GM12878 (cell line): ENCODE results near the gene PCDHA10. TPM values are rescaled to one million over a fixed set of nuclear protein-coding genes. Genes with fewer than 3 reads are reported as not detected.

ENCODE experiments used
- ATAC-seq: fragments of 200-7000 bp; cut with Tn5 transposase; 3 replicates; pipeline ENCODE4 v1.9.1; 2020; ENCODE audit warnings: mild to moderate bottlenecking, moderate library complexity
- BruUV-seq: library from RNA; stranded (reverse); fragments of 400-500 nt; replicated peaks from 2 replicates; lab custom pipeline; 2021; lab: Mats Ljungman, UMichigan
- CTCF ChIA-PET: fragments of 300-600 bp; sonication (Branson Sonifier 250); formaldehyde crosslinking; extraction: SDS; loops from one replicate; lab custom pipeline; 2021; ENCODE audit warnings: inconsistent platforms; lab: Yijun Ruan, JAX
- POLR2A ChIA-PET: fragments of 350-600 bp; formaldehyde crosslinking; extraction: SDS; loops from one replicate; lab custom pipeline; 2021; ENCODE audit warnings: inconsistent platforms; lab: Charles Lee
- RAD21 ChIA-PET: fragments of 300-600 bp; sonication (Branson Sonifier 250); formaldehyde crosslinking; loops from one replicate; lab custom pipeline; 2023; ENCODE audit warnings: antibody characterized with exemption; ENCODE audit not compliant: unreplicated experiment; lab: Charles Lee
- SMC1A ChIA-PET: fragments of 300-600 bp; sonication (Branson Sonifier 250); formaldehyde crosslinking; loops from one replicate; lab custom pipeline; 2023; ENCODE audit not compliant: unreplicated experiment, uncharacterized antibody; lab: Charles Lee
- DNase-seq: peaks from one replicate; pipeline ENCODE4 v3.0.0-alpha.2; 2011; ENCODE audit warnings: low read depth, low spot score
- FAIRE-seq: peaks from 3 replicates; lab custom pipeline; 2011; peaks lifted over from hg19 to GRCh38; lab: Jason Lieb, UNC
- H2AFZ ChIP-seq: 2 replicates; pipeline ENCODE4 v1.6.0; 2011; ENCODE audit warnings: low read depth, low read length, control low read depth; ENCODE audit not compliant: control insufficient read depth
- H3K27ac ChIP-seq: 2 replicates; pipeline ENCODE4 v1.5.1; 2011; ENCODE audit warnings: control low read depth; ENCODE audit not compliant: control insufficient read depth, insufficient read depth
- H3K27me3 ChIP-seq, 2 experiments: replicated peaks in 1 of 2; 2 replicates each; pipeline versions ENCODE4 v1.6.0 to v1.6.1; 2011; ENCODE audit warnings: low read length in 1 of 2; ENCODE audit not compliant: control insufficient read depth in 2 of 2, insufficient read depth in 2 of 2
- H3K36me3 ChIP-seq, 2 experiments: 2 replicates each; pipeline ENCODE4 v1.5.1; 2011; ENCODE audit warnings: low read length in 1 of 2; ENCODE audit not compliant: control insufficient read depth in 2 of 2, insufficient read depth in 2 of 2
- H3K4me1 ChIP-seq: 2 replicates; pipeline ENCODE4 v1.6.1; 2011; ENCODE audit warnings: mild to moderate bottlenecking, low read length, moderate library complexity, mixed read lengths; ENCODE audit not compliant: control insufficient read depth, insufficient read depth
- H3K4me2 ChIP-seq: 2 replicates; pipeline ENCODE4 v1.6.0; 2011; ENCODE audit warnings: control low read depth; ENCODE audit not compliant: control insufficient read depth, insufficient read depth
- H3K4me3 ChIP-seq: fragments of 200-600 bp; sonication (generic); 2 replicates; pipeline ENCODE4 v1.5.1; 2016
- H3K79me2 ChIP-seq: 2 replicates; pipeline ENCODE4 v1.6.0; 2011; ENCODE audit warnings: low read length; ENCODE audit not compliant: control insufficient read depth, insufficient read depth
- H3K9ac ChIP-seq: 2 replicates; pipeline ENCODE4 v1.8.0; 2011; ENCODE audit warnings: low read length, control low read depth, mixed read lengths; ENCODE audit not compliant: control insufficient read depth, insufficient read depth
- H3K9me3 ChIP-seq: replicated peaks from 3 replicates; pipeline ENCODE4 v1.5.1; 2011; ENCODE audit warnings: mild to moderate bottlenecking, low read length; ENCODE audit not compliant: control insufficient read depth, insufficient read depth
- H4K20me1 ChIP-seq: 2 replicates; pipeline ENCODE4 v1.6.0; 2011; ENCODE audit not compliant: control insufficient read depth, insufficient read depth
- HCFC1 ChIP-seq: fragments of 150-350 bp; IDR thresholded peaks from 2 replicates; pipeline ENCODE4 v1.6.1; 2014; ENCODE audit warnings: low read length
- ZNF207 ChIP-seq: fragments of 450-650 bp; IDR thresholded peaks from 2 replicates; pipeline ENCODE4 v1.6.1; 2014; ENCODE audit warnings: antibody characterized with exemption, mild to moderate bottlenecking, borderline replicate concordance
- WGBS: methylation state at CpG from one replicate; pipeline ENCODE4 v1.1.6; 2016; ENCODE audit warnings: low lambda C conversion rate; ENCODE audit not compliant: insufficient replicate concordance, insufficient coverage; ENCODE audit errors: missing lambda C conversion rate; 5-methylcytosine and 5-hydroxymethylcytosine counted together
- in situ Hi-C: fragments of 300-500 bp; cut with MboI; formaldehyde crosslinking; loops from 9 replicates; pipeline ENCODE4 v1.14.3; 2018; ENCODE audit warnings: mixed read lengths
- intact Hi-C: fragments of 100-400 bp; cut with micrococcal nuclease; formaldehyde crosslinking; loops from one replicate; pipeline ENCODE4 v1.14.2; 2022; ENCODE audit not compliant: unreplicated experiment
- polyA plus RNA-seq, 11 experiments: library from polyadenylated mRNA; depleted of rRNA in 4 of 11; unstranded in 6 of 11; stranded (reverse) in 5 of 11; fragments of >200 nt; fragmentation: Nextera tagmentation in 4 of 11; fragmentation: Illumina TruSeq in 1 of 11; extraction: Ambion mirVana in 4 of 11; extraction: Trizol in 1 of 11; gene quantifications; 1 replicate in 1 of 11; 2 replicates in 10 of 11; pipeline versions ENCODE4 v1.2.1 to v1.2.3, GENCODE V29; 2011 to 2016; ENCODE audit warnings: inconsistent platforms in 2 of 11, missing spikeins in 2 of 11, low read depth in 1 of 11
- total RNA-seq, 4 experiments: library from RNA; depleted of rRNA in 3 of 4; stranded (reverse); fragments of >200 nt in 3 of 4; fragmentation: Illumina TruSeq in 1 of 4; extraction: Trizol in 1 of 4; gene quantifications; 2 replicates each; pipeline versions ENCODE4 v1.2.1 to v1.2.3, GENCODE V29; 2013 to 2021
- TF ChIP-seq, protein P1 (sequence below), 3 experiments: IDR thresholded peaks in 2 of 3; conservative IDR thresholded peaks in 1 of 3; 2 replicates each; pipeline ENCODE4 v1.5.1; 2011; ENCODE audit warnings: low read depth in 3 of 3, low read length in 3 of 3, mild to moderate bottlenecking in 3 of 3, control low read depth in 2 of 3, moderate library complexity in 2 of 3, inconsistent platforms in 1 of 3, mixed read lengths in 1 of 3; ENCODE audit not compliant: control insufficient read depth in 2 of 3, insufficient read depth in 1 of 3; ENCODE audit errors: extremely low read depth in 1 of 3

The PCDHA10 gene
- total and polyA plus RNA-seq, 10 of the 15 experiments (the other 5 are each of a cell fraction or from before 2014, with no cell fraction given) = 0.01 to 0.06 (median 0.03) TPM; not detected in 5

DNA sequence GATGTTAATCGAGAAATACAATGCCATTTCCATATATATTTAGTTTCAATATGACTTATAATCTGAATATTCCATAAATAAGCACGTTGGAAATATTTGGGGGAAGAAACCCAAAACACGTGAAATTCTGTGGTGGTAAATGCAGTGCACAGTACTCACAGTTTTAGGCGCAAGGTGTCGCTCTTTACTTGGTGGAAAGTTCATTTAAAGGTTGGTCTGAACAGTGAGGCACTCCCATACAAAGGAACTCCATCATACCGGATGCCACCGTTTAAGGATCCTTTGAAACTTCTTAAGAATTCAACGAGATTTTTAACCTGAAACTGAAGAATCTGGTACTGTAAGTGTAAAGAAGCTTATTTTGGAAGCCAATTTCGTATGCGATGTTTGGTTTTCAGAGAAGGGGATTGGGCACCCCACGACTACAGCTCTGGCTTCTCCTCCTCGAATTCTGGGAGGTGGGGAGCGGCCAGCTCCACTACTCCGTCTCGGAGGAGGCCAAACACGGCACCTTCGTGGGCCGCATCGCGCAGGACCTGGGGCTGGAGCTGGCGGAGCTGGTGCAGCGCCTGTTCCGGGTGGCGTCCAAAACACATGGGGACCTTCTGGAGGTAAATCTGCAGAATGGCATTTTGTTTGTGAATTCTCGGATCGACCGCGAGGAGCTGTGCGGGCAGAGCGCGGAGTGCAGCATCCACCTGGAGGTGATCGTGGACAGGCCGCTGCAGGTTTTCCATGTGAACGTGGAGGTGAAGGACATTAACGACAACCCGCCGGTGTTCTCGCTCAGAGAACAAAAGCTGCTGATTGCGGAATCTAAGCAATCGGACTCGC lies 13.2 kb downstream of the PCDHA10 start, which contains the start of gene PCDHA11:
Gene PCDHA11 (plus strand): TSS at position 237 of the 834 bp plus-strand sequence. CDS start 147 bp downstream, at position 384.
- no peaks in the 10 kb centered on the region for H3K27me3 ChIP-seq
- in situ Hi-C loops = no loop called here
- H3K4me3 ChIP-seq = no peak within 1 kb of the TSS
- intact Hi-C loops = no loop called here
- CTCF ChIA-PET = interaction anchor here (0.6 to 0.9 kb wide), 3 partner anchors 8 to 680 kb away, joined by 3 to 4 read pairs (median 4); no protein-coding TSS in a partner anchor
- H4K20me1 ChIP-seq = no peaks in the 10 kb centered on the region
- TF ChIP-seq HCFC1 (no peak), ZNF207 (no peak)
- TF ChIP-seq, protein P1, sequence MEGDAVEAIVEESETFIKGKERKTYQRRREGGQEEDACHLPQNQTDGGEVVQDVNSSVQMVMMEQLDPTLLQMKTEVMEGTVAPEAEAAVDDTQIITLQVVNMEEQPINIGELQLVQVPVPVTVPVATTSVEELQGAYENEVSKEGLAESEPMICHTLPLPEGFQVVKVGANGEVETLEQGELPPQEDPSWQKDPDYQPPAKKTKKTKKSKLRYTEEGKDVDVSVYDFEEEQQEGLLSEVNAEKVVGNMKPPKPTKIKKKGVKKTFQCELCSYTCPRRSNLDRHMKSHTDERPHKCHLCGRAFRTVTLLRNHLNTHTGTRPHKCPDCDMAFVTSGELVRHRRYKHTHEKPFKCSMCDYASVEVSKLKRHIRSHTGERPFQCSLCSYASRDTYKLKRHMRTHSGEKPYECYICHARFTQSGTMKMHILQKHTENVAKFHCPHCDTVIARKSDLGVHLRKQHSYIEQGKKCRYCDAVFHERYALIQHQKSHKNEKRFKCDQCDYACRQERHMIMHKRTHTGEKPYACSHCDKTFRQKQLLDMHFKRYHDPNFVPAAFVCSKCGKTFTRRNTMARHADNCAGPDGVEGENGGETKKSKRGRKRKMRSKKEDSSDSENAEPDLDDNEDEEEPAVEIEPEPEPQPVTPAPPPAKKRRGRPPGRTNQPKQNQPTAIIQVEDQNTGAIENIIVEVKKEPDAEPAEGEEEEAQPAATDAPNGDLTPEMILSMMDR (IDR thresholded peaks at IDR 0.05 in 2 of 3, conservative IDR thresholded peaks at IDR 0.05 in 1 of 3; ENCODE audit: control insufficient read depth in 2 of 3, extremely low read depth in 1 of 3, insufficient read depth in 1 of 3, low read depth in 3 of 3, low read length in 3 of 3) = peak in 1 of 3 experiments; percentile 13; a peak in 1 of 6 replicates
- H3K79me2 ChIP-seq = no peaks in the 10 kb centered on the region
- no peaks in the 10 kb centered on the region; the same call in 1 of the 3 replicates for H3K9me3 ChIP-seq
- BruUV-seq = no TSS peak
- ATAC-seq (no peak), FAIRE-seq (no peak), DNase-seq (no peak)
- H3K27ac ChIP-seq = no peak within 1 kb of the TSS
- H3K4me1 ChIP-seq = no peaks in the 10 kb centered on the region
- POLR2A ChIA-PET = no interaction called here
- H3K4me2 ChIP-seq = no peak within 1 kb of the TSS
- H2AFZ ChIP-seq = no peak within 1 kb of the TSS
- RAD21 ChIA-PET = no interaction called here
- SMC1A ChIA-PET = no interaction called here
- H3K9ac ChIP-seq = no peak within 1 kb of the TSS
- 59% methylated on average over 37 of the region's 41 CpGs for WGBS
- H3K36me3 ChIP-seq = no peaks in the 10 kb centered on the region
